Ureter (tissue), 1 donor: ENCODE results near the gene DGKZ. TPM values are rescaled to one million over a fixed set of nuclear protein-coding genes. Genes with fewer than 3 reads are reported as not detected.
A peak's percentile ranks its signal among the peaks of the same experiment; 100 is the strongest.

ENCODE experiments used
- DNase-seq: peaks from one replicate; pipeline ENCODE4 v3.0.0-alpha.2; 2020; ENCODE audit warnings: low spot score
- total RNA-seq: library from RNA; stranded (reverse); gene quantifications from one replicate; pipeline ENCODE4 v1.2.4, GENCODE V29; 2023
- donor health status: DM: yes; HTN: yes; CAD: no.

Gene DGKZ
- total RNA-seq, 1 donor from 2014 or later: 76.3 TPM

- DNase-seq: no peak
Measured at GRCh38 chr11:46381048-46381818, 34.0 kb downstream of the DGKZ start, which contains the start of gene MDK. Gene MDK (plus strand): TSS chr11:46381669. CDS start chr11:46382058, 389 bp downstream.

DNA sequence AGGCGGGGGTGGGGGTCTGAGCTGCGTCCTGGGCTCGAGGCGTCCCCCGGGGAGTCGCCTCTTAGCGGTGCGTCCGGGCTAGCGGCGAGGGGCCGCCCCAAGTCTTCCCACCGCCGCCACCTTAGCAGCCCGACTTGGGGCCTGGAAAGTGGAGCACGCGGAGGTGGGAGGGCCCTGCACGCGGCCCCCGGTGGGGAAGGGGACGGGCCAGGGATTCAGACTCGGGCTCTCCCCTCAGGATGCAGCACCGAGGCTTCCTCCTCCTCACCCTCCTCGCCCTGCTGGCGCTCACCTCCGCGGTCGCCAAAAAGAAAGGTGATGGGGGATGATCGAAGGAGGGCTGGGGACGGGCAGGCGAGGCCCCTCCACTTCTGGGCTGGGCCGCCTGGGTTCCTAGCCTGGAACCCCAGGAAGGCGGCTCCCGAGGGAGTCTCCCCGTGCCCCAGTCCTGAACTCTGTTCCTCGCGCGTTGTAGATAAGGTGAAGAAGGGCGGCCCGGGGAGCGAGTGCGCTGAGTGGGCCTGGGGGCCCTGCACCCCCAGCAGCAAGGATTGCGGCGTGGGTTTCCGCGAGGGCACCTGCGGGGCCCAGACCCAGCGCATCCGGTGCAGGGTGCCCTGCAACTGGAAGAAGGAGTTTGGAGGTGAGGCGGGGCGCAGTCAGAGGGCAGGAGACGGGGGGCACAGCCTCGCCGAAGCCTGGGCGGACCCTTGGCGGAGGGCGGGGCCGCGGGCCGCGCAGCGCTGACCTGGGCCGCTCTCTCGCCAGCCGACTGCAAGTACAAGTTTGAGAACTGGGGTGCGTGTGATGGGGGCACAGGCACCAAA lies 34.8 kb downstream of the DGKZ start:
- no peak for DNase-seq

DNA sequence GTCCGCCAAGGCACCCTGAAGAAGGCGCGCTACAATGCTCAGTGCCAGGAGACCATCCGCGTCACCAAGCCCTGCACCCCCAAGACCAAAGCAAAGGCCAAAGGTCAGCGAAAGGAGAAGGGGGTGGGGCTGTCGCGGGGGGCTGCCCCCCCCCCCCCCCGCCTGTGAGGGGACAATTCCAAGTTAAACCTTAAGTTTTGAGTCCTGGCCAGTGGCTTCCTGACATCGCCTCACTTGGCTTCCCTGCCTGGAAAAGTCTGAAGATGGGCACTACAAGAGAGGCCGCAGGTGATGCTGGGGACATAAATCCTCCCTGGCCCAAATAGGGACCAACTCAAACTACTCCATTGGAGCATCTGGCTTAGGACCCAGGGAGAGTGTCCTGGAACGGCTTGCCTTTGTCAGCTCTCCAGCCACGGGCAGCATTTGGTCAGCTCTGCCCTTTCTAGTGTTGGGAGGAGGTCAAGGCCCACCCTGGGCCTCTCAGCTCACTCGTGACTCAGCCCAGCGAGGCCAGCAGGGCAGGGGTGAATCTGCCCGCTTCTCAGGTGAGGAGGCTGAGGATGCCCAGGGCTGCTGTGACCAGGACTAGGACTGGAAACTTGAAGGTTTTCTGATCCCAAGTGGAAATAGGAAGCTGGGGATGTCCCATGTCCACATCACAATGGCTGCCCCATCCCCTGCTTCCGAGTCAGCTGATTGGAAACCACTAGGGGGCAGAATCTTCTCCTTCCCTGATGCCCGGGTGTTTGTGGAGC lies 35.6 kb downstream of the DGKZ start:
- DNase-seq: no peak

GRCh38 chr11:46383404-46383758 lies 36.1 kb downstream of the DGKZ start:
- no peak for DNase-seq

DNA sequence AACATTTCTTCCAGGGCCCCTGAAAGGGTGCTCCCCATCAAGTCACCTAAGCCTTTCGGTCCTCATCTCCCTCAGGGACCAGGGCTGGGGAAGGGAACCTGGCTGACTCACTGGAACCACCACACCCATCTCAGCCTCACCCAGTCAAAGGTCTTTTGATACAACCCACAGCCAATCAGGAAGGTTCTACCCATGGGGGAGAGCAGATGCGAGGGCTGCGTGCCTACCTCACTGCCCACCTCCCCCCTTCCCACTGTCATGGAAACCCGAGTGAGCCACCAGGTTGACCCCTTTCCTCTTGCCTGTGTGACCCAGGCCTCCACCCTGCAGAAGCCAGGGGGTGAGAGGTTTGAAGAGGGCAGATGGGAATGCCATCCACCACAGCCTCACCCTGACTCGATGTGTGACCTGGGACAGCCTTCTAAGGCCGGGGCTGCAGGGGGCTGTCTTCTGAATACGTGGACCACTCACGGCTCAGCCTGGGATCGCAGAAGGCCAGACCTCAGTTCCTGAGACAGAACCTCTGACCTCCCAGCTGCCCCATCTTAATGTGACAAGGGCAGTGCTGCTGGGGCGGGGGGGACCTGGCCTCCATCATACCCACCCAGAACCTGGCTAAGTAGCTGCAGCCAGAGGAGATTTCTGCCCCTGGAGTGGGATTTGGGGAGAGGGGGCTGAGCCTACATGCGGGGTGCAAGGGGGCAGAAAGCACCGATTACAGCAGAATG lies 36.9 kb downstream of the DGKZ start:
- no peak for DNase-seq

- no peak for DNase-seq
Measured at GRCh38 chr11:46385169-46386004, 38.1 kb downstream of the DGKZ start.

DNA sequence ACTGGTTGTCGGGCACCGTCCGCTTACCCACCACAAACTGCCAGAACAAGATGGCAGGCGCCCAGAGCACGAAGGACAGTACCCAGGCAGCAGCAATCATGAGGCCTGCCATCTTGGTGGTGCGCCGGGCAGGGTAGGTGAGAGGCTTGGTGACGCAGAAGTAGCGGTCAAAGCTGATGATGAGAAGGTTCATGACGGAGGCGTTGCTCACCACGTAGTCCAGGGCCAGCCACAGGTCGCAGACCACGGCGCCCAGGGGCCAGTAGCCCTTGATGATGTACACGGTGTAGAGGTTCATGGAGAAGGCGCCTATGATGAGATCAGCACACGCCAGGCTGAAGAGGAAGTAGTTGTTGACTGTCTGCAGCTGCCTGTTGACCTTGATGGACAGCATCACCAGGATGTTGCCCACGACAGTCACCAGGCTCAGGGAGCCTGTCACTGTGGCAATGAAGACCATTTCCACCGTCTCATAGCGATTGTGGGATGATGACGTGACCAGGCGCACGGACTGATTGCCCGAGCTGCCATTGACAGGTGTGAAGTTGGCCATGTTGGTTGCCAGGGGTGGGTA lies 38.8 kb downstream of the DGKZ start:
- no peak for DNase-seq

DNA sequence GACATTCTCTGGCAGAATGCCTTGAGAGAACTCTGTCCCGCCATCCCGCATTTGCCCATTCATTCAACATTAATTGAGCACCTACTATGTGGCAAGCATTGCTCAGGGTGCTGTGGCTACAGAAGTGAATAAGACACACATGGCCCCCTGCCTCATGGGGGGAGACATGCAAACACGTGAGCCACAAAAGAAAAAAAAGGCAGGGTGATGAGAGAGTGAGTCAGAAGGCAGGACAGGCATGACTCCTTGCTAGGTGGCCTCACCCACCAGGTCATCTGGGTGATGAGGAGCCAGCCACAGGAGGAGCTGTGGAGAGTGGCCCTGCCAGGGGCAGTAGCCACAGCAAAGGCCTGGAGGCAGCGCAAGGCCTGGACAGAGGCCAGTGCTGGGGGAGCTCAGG lies 39.4 kb downstream of the DGKZ start:
- no peak for DNase-seq

DNA sequence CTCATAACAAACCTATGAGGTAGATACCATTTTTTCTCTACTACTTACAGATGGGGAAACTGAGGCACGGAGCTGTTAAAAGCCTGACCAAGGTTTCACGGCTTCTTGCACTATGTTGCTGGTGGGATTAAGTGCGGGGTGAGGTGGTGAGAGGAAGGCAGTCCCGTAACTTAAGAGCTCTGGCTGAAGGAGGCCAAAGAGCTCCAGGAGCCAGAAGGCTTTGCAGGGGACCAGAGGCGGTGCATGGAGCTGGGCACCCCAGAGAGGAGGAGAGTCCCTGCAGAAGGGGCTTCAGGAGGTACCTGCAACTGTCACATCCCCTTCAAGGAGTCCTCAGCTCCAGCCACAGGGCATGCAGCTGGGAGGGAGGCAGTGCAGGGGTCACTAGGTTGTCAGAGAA lies 40.2 kb downstream of the DGKZ start:
- DNase-seq: no peak

DNA sequence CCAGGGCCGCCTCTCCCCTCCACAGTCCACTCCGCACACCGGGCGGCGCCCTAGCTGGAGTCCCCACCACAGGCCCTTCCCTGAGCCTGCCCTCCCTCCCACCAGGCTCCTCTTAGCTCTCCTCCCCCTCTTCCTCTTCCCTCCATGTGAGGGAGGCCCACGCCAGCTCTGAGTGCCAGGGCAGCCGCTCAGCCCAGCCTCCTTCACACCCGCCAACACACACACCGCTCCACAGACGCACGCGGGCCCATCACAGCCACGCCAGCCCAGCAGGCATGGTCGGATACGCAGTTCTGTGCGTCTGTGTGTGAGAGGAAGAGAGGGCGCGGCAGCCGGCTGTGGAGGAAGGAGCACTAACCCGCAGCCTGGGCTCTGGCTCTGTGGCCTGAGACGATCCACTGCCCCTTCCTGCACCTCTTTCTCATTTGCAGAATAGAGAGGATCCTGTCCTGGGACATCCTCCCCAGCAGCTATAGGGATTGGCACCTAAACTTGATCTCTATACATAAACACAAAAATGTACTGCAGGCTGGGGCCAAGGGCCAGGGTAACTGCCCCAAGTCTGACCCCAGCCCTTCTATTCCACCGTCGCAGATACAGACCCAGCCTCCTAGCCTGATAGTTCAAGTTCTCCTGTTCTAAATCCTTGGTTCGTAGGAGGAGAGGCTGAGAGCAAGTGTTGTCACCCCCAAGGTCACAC lies 40.8 kb downstream of the DGKZ start:
- no peak for DNase-seq

DNA sequence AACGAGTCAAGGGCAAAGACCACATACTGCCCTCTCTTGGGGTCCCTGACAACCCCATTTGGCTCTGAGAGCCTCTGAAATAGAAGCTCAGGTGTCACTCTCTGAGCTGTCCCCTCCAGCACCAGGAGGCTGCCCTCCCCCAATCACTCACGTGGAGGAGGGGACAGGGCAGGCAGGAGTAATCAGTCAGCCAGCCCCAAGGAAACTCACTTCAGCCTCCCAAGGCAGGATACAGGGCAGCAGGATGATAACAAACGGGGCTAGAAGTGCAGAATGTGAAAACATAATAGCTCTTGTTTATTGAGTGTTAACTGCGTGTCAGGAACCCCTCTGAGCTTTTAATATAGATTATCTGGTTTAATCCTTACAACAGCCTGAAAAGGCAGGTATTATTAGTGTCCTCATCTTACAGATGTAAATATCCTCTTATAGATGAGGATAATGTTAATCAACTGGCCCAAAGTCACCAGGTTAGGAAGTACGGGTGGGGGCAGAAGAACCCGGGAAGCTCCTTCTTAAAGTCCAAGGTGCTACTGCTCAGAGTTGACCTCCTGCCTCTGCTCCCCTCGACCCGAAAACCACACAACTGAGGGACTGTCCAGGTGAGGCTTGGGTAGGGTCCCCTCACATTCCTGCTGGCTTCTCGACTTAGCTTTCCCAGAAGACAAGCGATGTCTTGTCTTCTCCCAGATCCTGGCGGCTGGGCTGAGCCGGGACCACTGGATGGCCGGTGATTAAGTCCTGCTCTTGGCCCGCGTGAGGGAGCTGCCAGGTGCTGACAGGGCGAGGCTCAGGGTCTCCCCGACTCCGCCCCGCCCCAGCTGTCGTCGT lies 41.6 kb downstream of the DGKZ start:
- no peak for DNase-seq

GRCh38 chr11:46389450-46390330 lies 42.4 kb downstream of the DGKZ start:
- DNase-seq: peak; percentile 71

DNA sequence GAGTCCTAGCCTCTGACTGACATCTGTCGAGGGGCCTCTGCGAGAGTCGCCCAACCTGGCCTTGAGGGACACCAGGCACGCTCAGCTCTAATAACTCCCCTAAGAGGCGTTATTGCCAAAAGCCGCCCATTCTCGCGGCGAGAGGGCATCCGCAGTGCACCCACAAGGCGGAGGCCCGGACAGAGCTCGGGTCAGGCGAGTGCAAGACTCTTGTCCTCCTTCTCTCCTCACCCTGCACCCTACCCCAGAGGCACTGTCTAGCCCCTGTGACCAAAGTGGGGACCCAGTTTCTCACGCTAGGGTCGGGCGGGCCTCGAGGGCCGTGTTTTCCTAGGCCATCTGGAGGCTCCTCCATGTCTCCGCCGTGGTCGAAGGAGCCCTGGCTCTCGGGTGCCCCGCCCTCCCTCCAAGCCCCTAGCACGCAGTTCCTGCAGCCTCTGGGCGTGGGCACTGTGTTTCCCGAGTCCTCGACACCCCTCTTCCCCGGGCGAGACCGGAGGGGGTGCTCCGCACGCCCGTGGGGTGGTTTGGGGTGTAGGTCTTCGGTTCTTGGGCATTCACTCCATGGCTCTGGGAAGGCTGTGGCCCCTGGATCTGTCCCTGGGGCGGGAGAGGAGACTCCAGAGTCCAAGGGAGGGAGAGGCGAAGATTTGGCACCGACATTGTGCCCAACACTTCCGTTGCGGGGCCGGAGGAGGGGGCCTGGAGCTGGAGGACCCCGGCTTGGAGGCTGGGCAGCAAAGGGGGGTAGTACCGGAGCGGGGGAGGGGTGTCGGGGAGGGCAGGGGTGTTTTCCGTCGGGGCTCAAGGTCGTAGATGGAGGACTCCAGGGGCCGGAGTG lies 43.3 kb downstream of the DGKZ start:
- no peak for DNase-seq

DNA sequence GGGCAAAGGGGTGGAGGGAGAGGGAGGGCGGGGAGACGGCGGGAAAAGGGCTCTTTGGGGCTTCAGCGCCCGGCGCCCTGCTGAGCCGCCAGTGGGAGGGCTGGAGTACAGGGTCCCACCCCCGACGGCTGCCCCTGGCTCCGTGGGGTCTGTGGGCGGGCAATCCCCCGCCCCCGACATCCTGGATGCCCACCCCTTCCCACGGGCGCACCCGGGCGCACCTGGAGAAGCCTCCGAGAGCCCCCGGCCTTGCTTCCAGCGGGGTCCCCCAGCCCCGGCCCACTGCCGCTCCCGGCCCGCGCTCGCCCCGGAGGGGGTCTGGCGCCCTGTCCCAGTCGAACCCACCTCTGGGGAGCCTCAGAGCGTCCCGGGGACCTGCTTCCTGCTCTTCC lies 43.9 kb downstream of the DGKZ start:
- no peak for DNase-seq

DNA sequence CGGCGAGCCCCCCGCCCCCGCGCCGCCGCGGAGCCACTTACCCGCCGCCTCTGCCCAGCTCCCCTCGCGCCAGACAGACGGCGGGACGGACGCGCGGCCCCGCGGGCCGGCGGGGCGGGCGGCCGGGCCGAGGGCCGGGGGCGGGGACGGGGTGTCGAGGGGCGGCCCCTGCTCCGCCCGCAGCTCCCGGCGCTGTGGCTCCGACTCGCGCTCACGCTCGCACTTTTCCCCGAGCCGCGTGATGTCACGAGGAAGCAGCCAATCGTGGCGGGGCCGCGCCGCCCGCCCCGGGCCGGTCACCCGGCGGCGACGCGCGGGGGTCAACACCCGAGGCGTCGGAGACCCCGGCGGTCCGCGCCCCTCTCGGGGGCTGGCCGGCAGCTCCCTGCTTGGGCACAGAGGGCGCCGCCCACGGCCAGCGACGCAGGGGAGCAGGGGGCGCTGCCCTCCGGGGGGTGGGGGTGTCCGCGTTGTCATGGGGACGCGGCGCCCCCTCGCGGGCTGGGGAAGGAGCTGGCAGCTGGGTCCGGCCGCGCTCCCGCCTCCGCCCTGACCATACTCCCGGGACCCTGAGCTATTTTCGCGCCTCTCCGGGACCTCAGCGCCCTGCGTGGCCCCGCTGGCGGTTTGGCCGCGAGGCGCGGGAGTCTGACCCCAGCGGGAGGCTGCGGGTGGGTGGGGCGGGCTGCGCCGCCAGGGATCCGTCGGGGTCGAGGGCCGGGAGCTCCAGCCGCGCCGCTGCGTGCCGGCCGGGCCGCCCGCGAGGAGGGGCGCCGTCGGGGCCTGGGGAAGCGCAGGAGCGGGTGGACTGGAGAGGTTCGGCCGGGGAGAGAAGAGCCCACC lies 44.5 kb downstream of the DGKZ start, which contains the start of gene CHRM4:
TSS of gene CHRM4 (minus strand) at position 199 of the 843 bp plus-strand sequence. CDS start 5,219 bp downstream, outside the sequence.
- DNase-seq: no peak
